ENCODE measurements around the gene HLA-E. TPM values are rescaled to one million over a fixed set of nuclear protein-coding genes. Genes with fewer than 3 reads are reported as not detected.
A peak's percentile ranks its signal among the peaks of the same experiment; 100 is the strongest.
"Not testable (repeated sequence)": the region's sequence is repeated elsewhere in the genome, so short reads cannot be mapped to it uniquely, and the experiment has no call there.

The HLA-E gene
- total RNA-seq, 6 donors from 2014 or later: 553 to 1,296 (median 975) TPM

- Histone ChIP-seq H3K27me3 (no peaks in the 10 kb centered on the region), H3K4me3 (no peak overlapping the region), H3K4me1 (peaks cover 25 to 31% (median 26%) of the 10 kb centered on the region in 4 donors), H3K36me3 (no peaks in the 10 kb centered on the region), H3K27ac (peak overlapping the region; percentile 59 to 86 (median 78)), H3K9me3 (no peaks in the 10 kb centered on the region)
- no peak for TF ChIP-seq POLR2AphosphoS5 (IDR thresholded peaks at IDR 0.05)
- TF ChIP-seq POLR2A (IDR thresholded peaks at IDR 0.05): no peak
- no peak for TF ChIP-seq CTCF (IDR thresholded peaks at IDR 0.05)
- TF ChIP-seq EP300 (IDR thresholded peaks at IDR 0.05): no peak
- no peak for DNase-seq
- ATAC-seq (ENCODE audit: low FRiP score in 2 of 2): no peak
- WGBS, 2 donors: 91 to 100% methylated on average over 3 to 6 of the region's 6 CpGs
Measured at GRCh38 chr6:30520522-30520921, 31.2 kb downstream of the HLA-E start.

- WGBS, 2 donors: 66 to 67% methylated on average over 1 to 5 of the region's 7 CpGs
- H3K27ac ChIP-seq: peak overlapping the region; percentile 59 to 86 (median 78)
- not testable (repeated sequence) for H3K36me3 ChIP-seq; ATAC-seq (ENCODE audit: low FRiP score in 2 of 2); H3K4me3 ChIP-seq; H3K9me3 ChIP-seq; H3K27me3 ChIP-seq
- TF ChIP-seq POLR2AphosphoS5 (IDR thresholded peaks at IDR 0.05) (peak in 1 of 2 donors; percentile 48), POLR2A (IDR thresholded peaks at IDR 0.05) (peak in 1 of 4 donors; percentile 29)
- peaks cover 20 to 31% (median 25%) of the 10 kb centered on the region in 4 donors for H3K4me1 ChIP-seq
- DNase-seq: peak in 1 of 2 donors; percentile 80
Measured at GRCh38 chr6:30521082-30521481, 31.8 kb downstream of the HLA-E start.

GRCh38 chr6:30521952-30522351, 32.6 kb downstream of the HLA-E start:
- not testable (repeated sequence) for H3K27me3 ChIP-seq; DNase-seq; H3K4me3 ChIP-seq; H3K36me3 ChIP-seq; H3K9me3 ChIP-seq; ATAC-seq (ENCODE audit: low FRiP score in 2 of 2)
- WGBS, 2 donors: 88 to 90% methylated on average over 5 of the region's 5 CpGs
- peak overlapping the region in 3 of 4 donors; percentile 71 to 86 (median 84) for H3K27ac ChIP-seq
- peaks cover 16 to 28% (median 20%) of the 10 kb centered on the region in 4 donors for H3K4me1 ChIP-seq

- H3K4me3 ChIP-seq; ATAC-seq (ENCODE audit: low FRiP score in 2 of 2); H3K36me3 ChIP-seq; DNase-seq; H3K27me3 ChIP-seq; H3K9me3 ChIP-seq; H3K27ac ChIP-seq: not testable (repeated sequence)
- WGBS, 2 donors: 96 to 99% methylated on average over 3 of the region's 3 CpGs
- peaks cover 2 to 24% (median 13%) of the 10 kb centered on the region in 4 donors for H3K4me1 ChIP-seq
Measured at GRCh38 chr6:30526444-30526843, 37.1 kb downstream of the HLA-E start.

- H3K27me3 ChIP-seq, H3K36me3 ChIP-seq, H3K4me3 ChIP-seq, H3K9me3 ChIP-seq: not testable (repeated sequence)
- WGBS, 2 donors: 68 to 72% methylated on average over 12 to 17 of the region's 17 CpGs
- H3K27ac ChIP-seq: peak overlapping the region; percentile 37 to 83 (median 72)
- H3K4me1 ChIP-seq: peaks cover 7 to 33% (median 27%) of the 10 kb centered on the region in 4 donors
- ATAC-seq (ENCODE audit: low FRiP score in 2 of 2) (peak in 1 of 2 donors; percentile 36), DNase-seq (peak in 1 of 2 donors; percentile 57)
Measured at GRCh38 chr6:30529349-30529875, 40.1 kb downstream of the HLA-E start.

GRCh38 chr6:30530014-30530413, 40.7 kb downstream of the HLA-E start:
- Histone ChIP-seq H3K36me3 (no peaks in the 10 kb centered on the region), H3K4me3 (no peak overlapping the region), H3K27ac (peak overlapping the region; percentile 37 to 83 (median 72)), H3K27me3 (no peaks in the 10 kb centered on the region), H3K4me1 (peaks cover 7 to 33% (median 27%) of the 10 kb centered on the region in 4 donors), H3K9me3 (no peaks in the 10 kb centered on the region)
- DNase-seq (no peak), ATAC-seq (ENCODE audit: low FRiP score in 2 of 2) (no peak)
- TF ChIP-seq CTCF (IDR thresholded peaks at IDR 0.05) (no peak), EP300 (IDR thresholded peaks at IDR 0.05) (no peak), POLR2A (IDR thresholded peaks at IDR 0.05) (no peak)
- WGBS, 2 donors: 50% methylated on average over 2 of the region's 2 CpGs

Data from upper lobe of left lung (tissue), 6 donors.